NCI-H1436 (cell line): ENCODE results near the gene HIGD1A.

Experiments used
- DNase-seq: peaks from one replicate; lab custom pipeline; 2025; lab: John Stamatoyannopoulos, UW

Gene HIGD1A

DNA sequence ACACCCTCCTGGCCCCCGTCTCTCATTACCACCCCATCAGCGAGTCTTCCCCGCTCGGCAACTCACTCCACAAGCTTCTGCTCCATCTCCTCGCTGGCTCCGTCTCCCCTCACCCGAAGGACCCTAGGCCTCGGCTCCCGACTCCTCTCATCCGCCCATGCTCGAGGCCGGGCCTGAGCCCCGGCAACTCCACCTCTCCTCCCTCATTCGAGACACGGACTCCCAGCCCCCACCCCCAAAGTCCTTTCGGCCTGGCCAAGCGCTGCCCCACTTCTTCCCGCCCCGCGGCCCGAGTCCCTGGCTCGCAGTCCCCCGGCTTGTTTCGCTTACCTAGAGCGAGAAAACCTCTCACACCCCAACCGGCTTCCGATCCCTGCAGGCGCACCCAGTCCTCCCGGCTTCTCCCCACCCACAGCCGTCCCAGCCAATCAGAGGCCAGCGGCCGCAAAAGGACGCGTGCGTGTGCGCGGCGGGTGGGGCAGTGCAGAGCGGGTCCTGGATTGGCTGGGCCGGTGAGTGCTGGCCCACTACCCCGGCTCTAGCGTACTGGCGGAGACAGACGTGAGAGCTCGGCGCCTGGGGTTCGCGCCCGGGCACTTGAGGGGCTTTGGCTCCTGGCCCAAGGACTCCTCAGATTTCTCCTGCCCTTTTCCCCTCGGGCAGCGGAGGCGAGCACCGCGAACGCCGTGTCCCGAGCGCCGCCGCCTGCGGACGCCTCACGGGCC is at the start of gene HIGD1A:
Gene HIGD1A (minus strand): TSS at position 385 of the 725 bp plus-strand sequence. CDS start 10,237 bp downstream, outside the sequence.
- peak; percentile 69 for DNase-seq

GRCh38 chr3:42853739-42854302 is 49.5 kb upstream of the HIGD1A start:
- no peak for DNase-seq

GRCh38 chr3:42853056-42853455 is 48.8 kb upstream of the HIGD1A start:
- DNase-seq = no peak

DNA sequence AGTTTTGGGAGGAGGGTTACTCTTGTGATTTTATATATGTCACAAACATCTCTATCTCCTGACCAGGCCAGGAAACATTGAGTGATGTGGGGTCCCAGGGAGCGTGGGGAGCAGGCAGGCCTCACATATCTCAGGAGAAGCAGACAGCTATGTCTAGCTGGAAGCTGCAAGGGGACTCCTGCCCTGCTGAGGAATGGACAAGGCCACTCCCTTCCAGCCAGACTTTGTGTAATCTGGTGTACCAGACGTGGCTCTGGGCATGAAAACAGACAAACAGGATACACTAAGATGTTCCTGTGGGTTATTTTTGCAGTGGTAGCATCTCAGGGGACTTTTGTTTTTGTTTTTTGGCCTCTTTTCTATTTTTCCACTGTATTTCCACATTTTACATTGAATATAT is 48.2 kb upstream of the HIGD1A start:
- no peak for DNase-seq

GRCh38 chr3:42851228-42851834 is 47.0 kb upstream of the HIGD1A start:
- no peak for DNase-seq

DNA sequence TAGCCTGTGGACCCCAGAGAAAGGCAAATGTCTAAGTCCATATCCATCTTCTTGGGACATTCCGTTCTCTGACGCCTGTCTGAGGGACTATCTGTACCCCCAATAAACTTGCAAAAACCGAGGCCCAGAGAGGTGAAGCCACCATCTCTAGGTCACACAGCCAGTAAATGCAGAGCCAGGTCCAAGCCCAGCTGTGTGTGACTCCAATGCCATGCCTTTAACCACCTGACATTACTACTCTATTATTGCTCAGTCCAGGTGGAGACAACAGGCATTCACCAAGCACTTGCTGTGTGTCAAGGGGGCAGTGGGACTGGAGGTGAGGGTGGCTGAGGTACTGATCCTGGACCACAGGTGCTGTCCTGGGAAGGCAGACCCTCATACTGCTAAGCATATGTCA is 46.0 kb upstream of the HIGD1A start:
- no peak for DNase-seq

DNA sequence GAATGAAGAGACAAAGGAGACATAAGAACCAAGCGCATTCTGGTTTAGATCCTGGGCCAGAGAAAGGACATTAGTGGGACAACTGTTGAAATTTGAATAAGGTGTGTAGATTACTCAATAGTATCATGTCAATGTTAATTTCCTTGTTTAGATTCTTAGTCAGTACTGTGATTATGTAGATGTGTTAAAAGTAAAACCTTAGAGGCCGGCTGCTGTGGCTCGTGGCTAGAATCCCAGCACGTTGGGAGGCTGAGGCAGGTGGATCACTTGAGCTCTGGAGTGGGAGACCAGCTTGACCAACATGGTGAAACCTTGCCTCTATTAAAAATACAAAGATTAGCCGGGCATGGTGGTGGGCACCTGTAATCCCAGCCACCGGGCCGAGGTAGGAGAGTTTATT is 44.7 kb upstream of the HIGD1A start:
- DNase-seq = no peak

DNA sequence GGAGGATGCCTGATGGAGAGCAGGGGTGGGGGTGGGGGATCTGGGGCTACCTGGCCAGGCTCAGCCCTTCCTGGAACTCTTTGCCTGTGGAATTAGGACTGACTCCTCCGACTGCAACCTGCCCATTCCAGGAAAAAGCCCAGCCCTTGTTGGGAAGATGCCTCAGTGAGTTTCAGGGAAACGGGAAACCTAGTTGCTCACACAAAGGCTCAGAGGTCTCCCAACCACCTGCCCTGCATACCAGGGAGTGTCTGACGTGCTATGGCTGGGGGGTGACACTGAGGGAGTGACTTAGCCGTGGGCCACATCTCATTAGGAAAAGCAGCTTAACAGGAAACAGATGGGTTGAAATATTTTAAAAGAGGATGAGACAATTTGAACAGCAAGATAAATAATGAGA is 43.4 kb upstream of the HIGD1A start:
- DNase-seq = no peak

GRCh38 chr3:42846685-42847522 is 42.6 kb upstream of the HIGD1A start:
- DNase-seq = no peak

- no peak for DNase-seq
Observed at GRCh38 chr3:42844815-42845214, 40.5 kb upstream of the HIGD1A start.

- DNase-seq = no peak
Observed at GRCh38 chr3:42844412-42844713, 40.1 kb upstream of the HIGD1A start.

GRCh38 chr3:42843713-42844411 is 39.6 kb upstream of the HIGD1A start:
- no peak for DNase-seq

GRCh38 chr3:42841332-42841731 is 37.0 kb upstream of the HIGD1A start:
- no peak for DNase-seq

GRCh38 chr3:42839616-42840015 is 35.3 kb upstream of the HIGD1A start:
- no peak for DNase-seq

DNA sequence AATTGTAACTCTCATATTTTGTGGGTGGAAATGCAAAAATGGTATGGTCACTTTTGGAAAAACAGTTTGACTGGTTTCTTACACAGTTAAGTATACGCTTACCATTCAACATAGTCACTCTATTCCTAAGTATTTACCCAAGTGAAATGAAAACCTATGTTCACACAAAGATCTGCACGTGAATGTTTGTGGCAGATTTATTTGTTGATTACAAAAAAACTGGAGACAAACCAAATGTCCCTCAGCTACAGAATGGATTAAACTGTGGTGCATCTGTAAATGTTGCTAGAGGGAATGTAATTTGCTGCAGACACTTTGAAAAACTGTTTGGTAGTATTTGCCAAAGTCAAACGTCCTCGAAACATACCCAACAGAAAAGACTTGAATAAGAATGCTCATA is 34.3 kb upstream of the HIGD1A start:
- DNase-seq = no peak

GRCh38 chr3:42836150-42837123 is 32.1 kb upstream of the HIGD1A start:
- no peak for DNase-seq

DNA sequence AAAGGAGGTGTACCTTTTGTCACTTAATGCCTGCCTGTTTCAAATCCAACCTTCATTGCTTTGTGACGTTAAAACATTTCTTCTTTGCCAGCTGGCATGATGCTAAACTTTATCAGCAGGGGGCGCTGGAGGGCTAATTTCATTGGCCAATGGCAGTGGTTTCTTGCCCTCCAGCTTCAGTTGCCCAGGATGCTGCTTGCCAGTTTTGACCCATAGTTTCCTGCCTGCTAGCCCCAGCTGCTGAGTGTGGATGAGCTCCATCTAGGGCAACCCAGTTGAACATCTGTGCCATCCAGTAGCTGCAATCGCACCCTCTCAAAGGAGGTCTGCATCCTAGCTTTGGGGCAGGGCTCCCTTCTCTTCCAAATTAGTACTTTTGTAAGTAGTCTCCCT is 27.0 kb upstream of the HIGD1A start:
- DNase-seq = no peak

DNA sequence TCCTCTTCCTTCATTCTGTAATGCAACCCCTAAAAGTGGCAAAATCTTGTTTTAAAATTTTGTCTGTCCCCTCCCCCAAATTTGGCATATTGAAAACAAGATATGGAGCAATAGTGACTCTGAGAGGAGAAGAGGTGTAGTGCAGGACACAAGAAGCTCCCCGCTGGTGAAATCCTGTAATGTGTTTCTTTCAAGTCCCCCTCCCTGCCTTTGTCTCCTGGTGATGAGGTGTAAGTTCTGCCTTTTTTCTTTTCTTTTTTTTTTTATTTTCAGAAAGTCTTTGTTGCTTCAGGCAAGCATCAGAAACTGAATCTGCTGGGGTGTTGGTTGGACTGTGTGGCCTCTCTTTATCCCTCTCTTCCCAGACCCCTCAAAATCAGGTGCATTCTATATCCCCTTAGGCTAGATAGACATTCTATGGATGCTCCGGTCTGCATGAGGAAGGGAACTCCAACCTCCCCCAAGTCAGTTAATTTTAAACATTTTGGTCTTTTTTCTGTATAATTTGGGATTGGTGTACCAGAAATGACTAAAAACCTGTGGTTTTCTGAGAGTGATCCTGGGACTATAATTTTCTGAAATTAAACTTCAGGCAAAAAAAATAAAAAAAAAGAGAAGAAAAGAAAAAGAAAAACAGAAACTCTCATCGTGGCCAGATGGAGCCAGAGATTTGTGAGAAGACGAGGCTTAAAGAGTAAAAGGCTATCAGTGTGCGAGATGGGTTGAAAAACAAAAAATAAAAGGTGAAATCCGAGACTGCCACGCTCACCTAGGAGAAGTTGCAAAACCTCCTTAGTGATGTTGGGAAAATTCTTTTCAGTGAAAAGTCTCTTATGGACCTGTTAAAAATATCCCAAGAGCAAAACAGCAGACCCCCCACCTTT is 26.4 kb upstream of the HIGD1A start:
- DNase-seq = no peak

GRCh38 chr3:42829628-42830436 is 25.5 kb upstream of the HIGD1A start:
- no peak for DNase-seq
